H1 (cell line): ENCODE results near the gene PTPRD. TPM values are rescaled to one million over a fixed set of nuclear protein-coding genes. Genes with fewer than 3 reads are reported as not detected.

Source experiments
- CTCF ChIA-PET: fragments of 300-600 bp; sonication (Branson Sonifier 250); formaldehyde crosslinking; loops from one replicate; lab custom pipeline; 2021; ENCODE audit not compliant: partially characterized antibody; lab: Charles Lee
- POLR2A ChIA-PET: fragments of 300-600 bp; sonication (Branson Sonifier 250); formaldehyde crosslinking; loops from one replicate; lab custom pipeline; 2021; ENCODE audit warnings: inconsistent platforms; ENCODE audit not compliant: partially characterized antibody; lab: Charles Lee
- DNase-seq, 2 experiments: peaks; one replicate each; pipeline versions ENCODE4 v3.0.0 to v3.0.0-alpha.2; 2010 to 2022; ENCODE audit warnings: low spot score in 2 of 2, low read depth in 1 of 2, mixed read lengths in 1 of 2
- FAIRE-seq: peaks from 2 replicates; lab custom pipeline; 2011; peaks lifted over from hg19 to GRCh38; lab: Jason Lieb, UNC
- H2AFZ ChIP-seq: 2 replicates; pipeline ENCODE4 v1.8.1; 2012; ENCODE audit warnings: low read length, inconsistent platforms
- H2AK5ac ChIP-seq: 2 replicates; pipeline ENCODE4 v1.6.1; 2013; ENCODE audit warnings: low read depth, low read length
- H2BK120ac ChIP-seq: replicated peaks from 2 replicates; pipeline ENCODE3; 2013; ENCODE audit warnings: low read depth, low read length, inconsistent platforms
- H2BK12ac ChIP-seq: 2 replicates; pipeline ENCODE4 v1.6.1; 2013; ENCODE audit warnings: low read depth, low read length
- H2BK15ac ChIP-seq: 2 replicates; pipeline ENCODE4 v1.6.1; 2013; ENCODE audit warnings: low read length
- H2BK20ac ChIP-seq: 2 replicates; pipeline ENCODE4 v1.6.1; 2013; ENCODE audit warnings: low read length
- H2BK5ac ChIP-seq: 2 replicates; pipeline ENCODE4 v1.6.1; 2013; ENCODE audit warnings: low read depth, low read length
- H3K14ac ChIP-seq: 2 replicates; pipeline ENCODE4 v1.6.1; 2013; ENCODE audit warnings: inconsistent platforms; ENCODE audit not compliant: insufficient read length
- H3K18ac ChIP-seq: 2 replicates; pipeline ENCODE4 v1.6.1; 2013; ENCODE audit warnings: low read length; ENCODE audit errors: extremely low read depth
- H3K23ac ChIP-seq: 2 replicates; pipeline ENCODE4 v1.6.1; 2013; ENCODE audit warnings: inconsistent platforms; ENCODE audit not compliant: insufficient read length
- H3K23me2 ChIP-seq: 2 replicates; pipeline ENCODE4 v1.6.1; 2013; ENCODE audit warnings: low read depth, low read length
- H3K27ac ChIP-seq: 2 replicates; pipeline ENCODE4 v1.6.1; 2011; ENCODE audit warnings: low read depth, low read length, inconsistent platforms
- H3K27me3 ChIP-seq, 4 experiments: replicated peaks in 1 of 4; 1 replicate in 1 of 4; 2 replicates in 3 of 4; pipeline versions ENCODE4 v1.6.1 to v1.8.1; 2011 to 2013; ENCODE audit warnings: low read length in 3 of 4, mild to moderate bottlenecking in 3 of 4, inconsistent platforms in 2 of 4, mixed read lengths in 2 of 4, moderate library complexity in 1 of 4; ENCODE audit not compliant: control insufficient read depth in 3 of 4, insufficient read depth in 3 of 4; ENCODE audit errors: extremely low read depth in 1 of 4
- H3K36me3 ChIP-seq, 4 experiments: 2 replicates each; pipeline versions ENCODE4 v1.6.1 to v1.8.1; 2011 to 2013; ENCODE audit warnings: mild to moderate bottlenecking in 4 of 4, low read length in 3 of 4, moderate library complexity in 2 of 4, control low read depth in 1 of 4, inconsistent platforms in 1 of 4; ENCODE audit not compliant: insufficient read depth in 4 of 4, control insufficient read depth in 2 of 4
- H3K4ac ChIP-seq: replicated peaks from 2 replicates; pipeline ENCODE3; 2013; ENCODE audit warnings: low read length, low read depth, mixed read lengths, inconsistent platforms; ENCODE audit not compliant: insufficient read length
- H3K4me1 ChIP-seq, 4 experiments: replicated peaks in 1 of 4; 1 replicate in 1 of 4; 2 replicates in 3 of 4; pipeline versions ENCODE4 v1.6.1 to v1.8.1; 2011 to 2013; ENCODE audit warnings: low read length in 3 of 4, inconsistent platforms in 2 of 4, mixed read lengths in 1 of 4; ENCODE audit not compliant: insufficient read depth in 4 of 4, control insufficient read depth in 3 of 4
- H3K4me2 ChIP-seq, 2 experiments: 2 replicates each; pipeline versions ENCODE4 v1.6.1 to v1.8.1; 2011 to 2013; ENCODE audit warnings: low read depth in 2 of 2, low read length in 2 of 2, control low read depth in 1 of 2, inconsistent platforms in 1 of 2, mild to moderate bottlenecking in 1 of 2; ENCODE audit not compliant: insufficient read depth in 1 of 2
- H3K4me3 ChIP-seq, 4 experiments: fragments of 200-600, 300-600 bp in 1 of 4; sonication (generic), shearing (Covaris generic), sonication (Bioruptor Twin) in 1 of 4; 2 replicates each; pipeline versions ENCODE4 v1.5.1 to v1.8.1; 2011 to 2016; ENCODE audit warnings: low read length in 4 of 4, low read depth in 3 of 4, control low read depth in 2 of 4, inconsistent platforms in 2 of 4, mild to moderate bottlenecking in 2 of 4, mixed read lengths in 1 of 4, moderate library complexity in 1 of 4; ENCODE audit not compliant: insufficient read depth in 2 of 4; ENCODE audit errors: extremely low read depth in 1 of 4
- H3K56ac ChIP-seq: replicated peaks from 2 replicates; pipeline ENCODE3; 2013; ENCODE audit warnings: low read depth, mild to moderate bottlenecking, mixed read lengths, low read length, inconsistent platforms; ENCODE audit not compliant: insufficient read length
- H3K79me1 ChIP-seq: 2 replicates; pipeline ENCODE4 v1.6.1; 2013; ENCODE audit warnings: low read depth, low read length, control low read depth
- H3K79me2 ChIP-seq, 2 experiments: 2 replicates each; pipeline versions ENCODE4 v1.6.1 to v1.8.1; 2012 to 2013; ENCODE audit warnings: low read length in 2 of 2, mild to moderate bottlenecking in 2 of 2, inconsistent platforms in 1 of 2; ENCODE audit not compliant: insufficient read depth in 2 of 2, control insufficient read depth in 1 of 2
- H3K9ac ChIP-seq, 4 experiments: replicated peaks in 1 of 4; 1 replicate in 1 of 4; 2 replicates in 3 of 4; pipeline versions ENCODE4 v1.6.1 to v1.8.1; 2011 to 2013; ENCODE audit warnings: low read depth in 3 of 4, low read length in 3 of 4, control low read depth in 2 of 4, mild to moderate bottlenecking in 2 of 4, moderate library complexity in 2 of 4, inconsistent platforms in 1 of 4; ENCODE audit errors: extremely low read depth in 1 of 4
- H3K9me3 ChIP-seq, 2 experiments: 2 replicates each; pipeline versions ENCODE4 v1.6.1 to v1.8.1; 2012 to 2013; ENCODE audit warnings: mild to moderate bottlenecking in 2 of 2, moderate library complexity in 2 of 2, control low read depth in 1 of 2, inconsistent platforms in 1 of 2, low read depth in 1 of 2, low read length in 1 of 2, mixed read lengths in 1 of 2; ENCODE audit not compliant: insufficient read depth in 2 of 2
- H4K20me1 ChIP-seq, 2 experiments: replicated peaks in 1 of 2; 2 replicates each; pipeline versions ENCODE3 to v1.8.1; 2011 to 2013; ENCODE audit warnings: inconsistent platforms in 2 of 2, low read length in 2 of 2, mild to moderate bottlenecking in 1 of 2; ENCODE audit not compliant: insufficient read depth in 2 of 2, control insufficient read depth in 1 of 2
- H4K5ac ChIP-seq: 2 replicates; pipeline ENCODE4 v1.6.1; 2013; ENCODE audit warnings: low read length, low read depth, mixed read lengths, inconsistent platforms; ENCODE audit not compliant: insufficient read length
- H4K8ac ChIP-seq: 2 replicates; pipeline ENCODE4 v1.8.0; 2013; ENCODE audit warnings: mild to moderate bottlenecking, moderate library complexity, low read length, inconsistent platforms; ENCODE audit not compliant: insufficient read depth; ENCODE audit errors: extremely low read depth
- H4K91ac ChIP-seq: replicated peaks from 2 replicates; pipeline ENCODE3; 2013; ENCODE audit warnings: low read length, mixed read lengths, inconsistent platforms; ENCODE audit not compliant: insufficient read length
- CHD2 ChIP-seq: IDR thresholded peaks from 2 replicates; pipeline ENCODE4 v1.6.1; 2012; ENCODE audit warnings: low read length, improper control_type of control experiment
- CTBP2 ChIP-seq: IDR thresholded peaks from 2 replicates; pipeline ENCODE4 v1.7.0; 2011; ENCODE audit warnings: borderline replicate concordance, mild to moderate bottlenecking, moderate library complexity, mixed read lengths, low read length; ENCODE audit not compliant: insufficient read depth, insufficient read length
- EZH2 ChIP-seq: fragments of 200-600 bp; sonication (generic); IDR thresholded peaks from 2 replicates; pipeline ENCODE4 v1.7.1; 2012; ENCODE audit warnings: low read depth, mild to moderate bottlenecking, moderate library complexity, low read length, inconsistent platforms; ENCODE audit not compliant: severe bottlenecking
- GABPA ChIP-seq: IDR thresholded peaks from 2 replicates; pipeline ENCODE4 v1.6.1; 2011; ENCODE audit warnings: mild to moderate bottlenecking, low read length, moderate library complexity, borderline replicate concordance; ENCODE audit not compliant: insufficient read depth
- KDM1A ChIP-seq: fragments of 200-600, 300-600 bp; sonication (generic); IDR thresholded peaks from 2 replicates; pipeline ENCODE4 v1.7.1; 2016; ENCODE audit warnings: mild to moderate bottlenecking, low read length, borderline replicate concordance
- NANOG ChIP-seq: IDR thresholded peaks from 2 replicates; pipeline ENCODE4 v1.6.1; 2011; ENCODE audit warnings: low read length, low read depth, mild to moderate bottlenecking, inconsistent platforms; ENCODE audit not compliant: insufficient read depth, poor library complexity, severe bottlenecking
- POLR2A ChIP-seq, 2 experiments: IDR thresholded peaks; 1 replicate in 1 of 2; 2 replicates in 1 of 2; pipeline ENCODE4 v1.6.1; 2011; ENCODE audit warnings: low read depth in 2 of 2, low read length in 2 of 2, mild to moderate bottlenecking in 2 of 2; ENCODE audit errors: control extremely low read depth in 1 of 2
- POLR2AphosphoS5 ChIP-seq: IDR thresholded peaks from 2 replicates; pipeline ENCODE4 v1.6.1; 2011; ENCODE audit warnings: low read depth, low read length
- SIN3A ChIP-seq, 2 experiments: IDR thresholded peaks in 1 of 2; conservative IDR thresholded peaks in 1 of 2; 2 replicates each; pipeline ENCODE4 v1.6.1; 2011 to 2012; ENCODE audit warnings: low read length in 2 of 2, improper control_type of control experiment in 1 of 2, low read depth in 1 of 2, mild to moderate bottlenecking in 1 of 2
- SP2 ChIP-seq: IDR thresholded peaks from 2 replicates; pipeline ENCODE4 v1.6.1; 2012; ENCODE audit warnings: mild to moderate bottlenecking, low read length, inconsistent platforms
- SRF ChIP-seq: IDR thresholded peaks from 2 replicates; pipeline ENCODE4 v1.6.1; 2011; ENCODE audit warnings: mild to moderate bottlenecking, low read depth, low read length, moderate library complexity
- WGBS, 2 experiments: shearing (Covaris generic) in 1 of 2; methylation state at CpG; one replicate each; pipeline versions ENCODE4 v1.1.6 to v1.1.7; 2013 to 2015; ENCODE audit warnings: low lambda C conversion rate in 2 of 2, mixed read lengths in 2 of 2, inconsistent platforms in 1 of 2, low coverage in 1 of 2, missing lambda C conversion rate in 1 of 2; ENCODE audit not compliant: insufficient replicate concordance in 2 of 2, insufficient coverage in 1 of 2, insufficient read length in 1 of 2; ENCODE audit errors: extremely low coverage in 1 of 2, missing lambda C conversion rate in 1 of 2; 5-methylcytosine and 5-hydroxymethylcytosine counted together
- polyA plus RNA-seq, 7 experiments: library from polyadenylated mRNA; depleted of rRNA in 3 of 7; stranded (reverse) in 5 of 7; unstranded in 2 of 7; fragments of >200 nt in 5 of 7; fragments of 200-250 nt in 2 of 7; gene quantifications; 1 replicate in 5 of 7; 2 replicates in 1 of 7; 4 replicates in 1 of 7; pipeline versions ENCODE4 v1.2.1 to v1.2.3, GENCODE V29; 2011 to 2013; ENCODE audit warnings: missing spikeins in 2 of 7, mixed read lengths in 2 of 7
- total RNA-seq: library from RNA; stranded (reverse); fragmentation: NEBNext Ultra II Directional; extraction: Animal tissue kit (Norgen Biotek cat#: 25700); gene quantifications from 2 replicates; pipeline ENCODE4 v1.2.1, GENCODE V29; 2021

Gene PTPRD
- total and polyA plus RNA-seq, 2 of the 8 experiments (the other 6 are each of a cell fraction or from before 2014, with no cell fraction given) = 17.2 to 77.0 TPM

DNA sequence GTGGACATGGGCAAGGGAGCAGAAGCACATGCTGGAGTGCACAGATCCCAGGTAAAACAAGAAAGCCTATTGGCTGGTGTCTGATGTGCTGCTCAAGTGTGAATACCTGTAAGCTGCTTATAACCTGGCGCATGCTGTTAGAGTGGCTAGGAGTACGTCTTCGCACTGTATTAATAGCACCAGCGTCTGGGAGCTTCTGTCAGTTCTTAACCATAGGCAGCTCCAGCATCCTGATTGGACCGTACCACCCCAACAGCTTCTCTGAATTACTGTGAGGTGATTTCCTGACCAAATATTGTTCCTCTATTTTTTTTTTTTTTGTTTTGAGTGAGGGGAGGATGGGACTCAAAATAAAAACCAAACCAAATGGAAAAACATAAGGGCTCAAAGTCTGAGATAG, 987.6 kb downstream of the PTPRD start:
- Histone ChIP-seq H2BK120ac (no peak overlapping the region), H2BK12ac (no peak overlapping the region), H3K9ac (no peak overlapping the region), H3K18ac (no peak overlapping the region), H3K14ac (no peak overlapping the region), H4K91ac (no peak overlapping the region), H3K23me2 (no peaks in the 10 kb centered on the region), H3K4ac (no peak overlapping the region), H2BK5ac (no peak overlapping the region), H2AFZ (no peak overlapping the region), H2AK5ac (no peak overlapping the region), H3K4me2 (no peak overlapping the region), H4K8ac (no peak overlapping the region), H3K79me2 (no peaks in the 10 kb centered on the region), H3K56ac (no peak overlapping the region), H3K27ac (no peak overlapping the region), H3K4me3 (no peak overlapping the region), H3K79me1 (no peaks in the 10 kb centered on the region), H3K4me1 (no peaks in the 10 kb centered on the region), H4K5ac (no peak overlapping the region), H3K36me3 (no peaks in the 10 kb centered on the region), H2BK20ac (no peak overlapping the region), H4K20me1 (no peaks in the 10 kb centered on the region), H3K27me3 (no peaks in the 10 kb centered on the region), H3K9me3 (no peaks in the 10 kb centered on the region), H2BK15ac (no peak overlapping the region), H3K23ac (no peak overlapping the region)
- ChIA-PET CTCF (interaction anchor here (0.9 kb wide), 1 partner anchor 17 kb away, joined by 4 read pairs; no protein-coding TSS in a partner anchor), POLR2A (no interaction called here)
- FAIRE-seq (no peak), DNase-seq (no peak)
- TF ChIP-seq CHD2 (no peak), EZH2 (no peak), NANOG (no peak), SP2 (no peak), KDM1A (no peak), SIN3A (conservative IDR thresholded peaks at IDR 0.05 in 1 of 2, IDR thresholded peaks at IDR 0.05 in 1 of 2; ENCODE audit: low read depth in 1 of 2, low read length in 2 of 2) (no peak), POLR2A (IDR thresholded peaks at IDR 0.05; ENCODE audit: control extremely low read depth in 1 of 2, low read depth in 2 of 2, low read length in 2 of 2) (no peak), POLR2AphosphoS5 (no peak), SRF (no peak), GABPA (no peak), CTBP2 (no peak)
- WGBS, 2 experiments = 85% methylated on average over 5 of the region's 5 CpGs; no CpG with 5 or more reads in 1 of the 2 experiments
